HG02840 (cell line): ENCODE data around the gene TANGO2.

Experiments used
- ATAC-seq: cut with Tn5 transposase; IDR thresholded peaks from one replicate; pipeline ENCODE4 v1.9.1; 2021; ENCODE audit warnings: mild to moderate bottlenecking, moderate library complexity, moderate number of reproducible peaks; ENCODE audit not compliant: unreplicated experiment, low FRiP score

The TANGO2 gene

GRCh38 chr22:20113551-20114310 lies 92.8 kb downstream of the TANGO2 start:
- ATAC-seq: no peak

GRCh38 chr22:20114506-20115475 lies 93.9 kb downstream of the TANGO2 start:
- ATAC-seq: no peak

- no peak for ATAC-seq
These were observed 94.9 kb downstream of the TANGO2 start, which contains the start of gene RANBP1 for GRCh38 chr22:20115691-20116375. TSS of gene RANBP1 (plus strand) at chr22:20116104. CDS start at chr22:20116185, 81 bp downstream.

- ATAC-seq: no peak
These were observed 95.6 kb downstream of the TANGO2 start for GRCh38 chr22:20116376-20116950.
